ENCODE results near the gene IPO4. TPM values are rescaled to one million over a fixed set of nuclear protein-coding genes. Genes with fewer than 3 reads are reported as not detected.

Gene IPO4
- total and polyA plus RNA-seq, 2 of the 13 experiments (the other 11 are each of a cell fraction or from before 2014, with no cell fraction given), result 39.0 to 179 TPM

DNA sequence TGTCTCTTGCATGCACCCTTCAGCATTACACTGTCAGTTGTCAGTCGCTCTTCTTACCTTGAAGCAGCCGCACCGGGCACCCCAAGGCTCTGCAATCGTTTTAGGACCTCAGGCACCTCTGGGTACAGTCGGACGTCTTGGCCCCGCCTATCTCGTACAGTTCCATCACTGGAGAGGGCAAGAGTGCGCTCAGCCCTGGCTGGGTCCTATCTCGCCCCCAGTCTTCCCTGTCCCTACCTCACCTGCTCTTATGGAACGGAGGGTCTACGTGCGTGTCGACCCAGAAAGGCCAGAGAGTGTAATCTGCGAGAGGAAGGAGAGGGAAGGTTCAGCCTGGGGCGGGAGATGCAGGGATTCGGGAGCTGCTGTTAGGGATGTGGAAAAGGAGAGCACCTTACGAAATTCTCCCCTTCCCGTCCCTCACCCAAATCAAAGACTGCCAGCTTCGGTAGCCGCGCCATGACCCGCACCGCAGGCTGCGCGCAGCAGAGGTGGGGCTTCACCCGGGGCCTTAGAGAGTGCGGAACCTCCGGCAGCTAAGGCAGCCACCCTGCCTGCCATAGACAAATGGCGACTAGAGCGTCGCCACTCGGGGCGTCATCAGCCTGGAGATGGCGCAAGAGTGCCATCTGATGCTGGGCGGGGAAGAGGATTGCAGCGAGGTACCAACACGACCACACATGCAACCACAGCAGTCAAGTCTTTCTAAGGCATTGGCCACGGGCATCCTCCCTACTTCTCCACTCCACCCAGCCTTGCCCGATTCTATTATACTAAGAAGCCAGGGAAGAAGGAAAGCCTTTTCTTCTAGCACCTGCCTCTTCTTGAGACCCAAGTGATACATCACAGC is 27.1 kb upstream of the IPO4 start, which contains the start of gene MDP1 (continued):
- TF ChIP-seq ZNF607 (CRISPR knock-in tag; IDR thresholded peaks at IDR 0.05; ENCODE audit: borderline replicate concordance) (peak; percentile 96), RFX3 (CRISPR knock-in tag; IDR thresholded peaks at IDR 0.05) (peak; percentile 17; the same call in 1 of the 2 replicates), TFAP4 (IDR thresholded peaks at IDR 0.05; ENCODE audit: borderline replicate concordance, low read depth) (peak; percentile 93), YEATS4 (CRISPR knock-in tag; IDR thresholded peaks at IDR 0.05; ENCODE audit: borderline replicate concordance) (peak; percentile 100), ZNF124 (CRISPR knock-in tag; IDR thresholded peaks at IDR 0.05) (peak; percentile 97; the same call in 1 of the 2 replicates), MED1 (CRISPR knock-in tag; IDR thresholded peaks at IDR 0.05) (peak; percentile 95), ZMYM3 (CRISPR knock-in tag; IDR thresholded peaks at IDR 0.05) (peak; percentile 89), PLSCR1 (CRISPR knock-in tag; IDR thresholded peaks at IDR 0.05; ENCODE audit: borderline replicate concordance) (no peak), IKZF1 (IDR thresholded peaks at IDR 0.05) (no peak), MED8 (CRISPR knock-in tag; IDR thresholded peaks at IDR 0.05; ENCODE audit: insufficient replicate concordance) (peak; percentile 94), SYNCRIP (IDR thresholded peaks at IDR 0.05; ENCODE audit: insufficient read depth, low read depth, low read length) (no peak), MTA3 (CRISPR knock-in tag; IDR thresholded peaks at IDR 0.05) (0 out of 2 replicates have a peak, but pooled peaks have one; percentile 13), KMT2B (CRISPR knock-in tag; IDR thresholded peaks at IDR 0.05) (peak; percentile 98), TSC22D2 (CRISPR knock-in tag; IDR thresholded peaks at IDR 0.05; ENCODE audit: borderline replicate concordance) (peak; percentile 91), PBX2 (CRISPR knock-in tag; IDR thresholded peaks at IDR 0.05) (0 out of 2 replicates have a peak, but pooled peaks have one; percentile 7), TGIF2 (CRISPR knock-in tag; IDR thresholded peaks at IDR 0.05) (peak; percentile 69; the same call in 1 of the 2 replicates), TCF7L2 (IDR thresholded peaks at IDR 0.05; ENCODE audit: low read depth, low read length) (no peak)
- TF ChIP-seq, protein P1, sequence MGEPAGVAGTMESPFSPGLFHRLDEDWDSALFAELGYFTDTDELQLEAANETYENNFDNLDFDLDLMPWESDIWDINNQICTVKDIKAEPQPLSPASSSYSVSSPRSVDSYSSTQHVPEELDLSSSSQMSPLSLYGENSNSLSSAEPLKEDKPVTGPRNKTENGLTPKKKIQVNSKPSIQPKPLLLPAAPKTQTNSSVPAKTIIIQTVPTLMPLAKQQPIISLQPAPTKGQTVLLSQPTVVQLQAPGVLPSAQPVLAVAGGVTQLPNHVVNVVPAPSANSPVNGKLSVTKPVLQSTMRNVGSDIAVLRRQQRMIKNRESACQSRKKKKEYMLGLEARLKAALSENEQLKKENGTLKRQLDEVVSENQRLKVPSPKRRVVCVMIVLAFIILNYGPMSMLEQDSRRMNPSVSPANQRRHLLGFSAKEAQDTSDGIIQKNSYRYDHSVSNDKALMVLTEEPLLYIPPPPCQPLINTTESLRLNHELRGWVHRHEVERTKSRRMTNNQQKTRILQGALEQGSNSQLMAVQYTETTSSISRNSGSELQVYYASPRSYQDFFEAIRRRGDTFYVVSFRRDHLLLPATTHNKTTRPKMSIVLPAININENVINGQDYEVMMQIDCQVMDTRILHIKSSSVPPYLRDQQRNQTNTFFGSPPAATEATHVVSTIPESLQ (CRISPR knock-in tag; conservative IDR thresholded peaks at IDR 0.05), result peak; percentile 97; the same call in 1 of the 2 replicates
- TF ChIP-seq, protein P2, sequence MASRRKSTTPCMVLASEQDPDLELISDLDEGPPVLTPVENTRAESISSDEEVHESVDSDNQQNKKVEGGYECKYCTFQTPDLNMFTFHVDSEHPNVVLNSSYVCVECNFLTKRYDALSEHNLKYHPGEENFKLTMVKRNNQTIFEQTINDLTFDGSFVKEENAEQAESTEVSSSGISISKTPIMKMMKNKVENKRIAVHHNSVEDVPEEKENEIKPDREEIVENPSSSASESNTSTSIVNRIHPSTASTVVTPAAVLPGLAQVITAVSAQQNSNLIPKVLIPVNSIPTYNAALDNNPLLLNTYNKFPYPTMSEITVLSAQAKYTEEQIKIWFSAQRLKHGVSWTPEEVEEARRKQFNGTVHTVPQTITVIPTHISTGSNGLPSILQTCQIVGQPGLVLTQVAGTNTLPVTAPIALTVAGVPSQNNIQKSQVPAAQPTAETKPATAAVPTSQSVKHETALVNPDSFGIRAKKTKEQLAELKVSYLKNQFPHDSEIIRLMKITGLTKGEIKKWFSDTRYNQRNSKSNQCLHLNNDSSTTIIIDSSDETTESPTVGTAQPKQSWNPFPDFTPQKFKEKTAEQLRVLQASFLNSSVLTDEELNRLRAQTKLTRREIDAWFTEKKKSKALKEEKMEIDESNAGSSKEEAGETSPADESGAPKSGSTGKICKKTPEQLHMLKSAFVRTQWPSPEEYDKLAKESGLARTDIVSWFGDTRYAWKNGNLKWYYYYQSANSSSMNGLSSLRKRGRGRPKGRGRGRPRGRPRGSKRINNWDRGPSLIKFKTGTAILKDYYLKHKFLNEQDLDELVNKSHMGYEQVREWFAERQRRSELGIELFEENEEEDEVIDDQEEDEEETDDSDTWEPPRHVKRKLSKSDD (CRISPR knock-in tag; IDR thresholded peaks at IDR 0.05; ENCODE audit: low read depth), result peak; percentile 99
- TF ChIP-seq, protein P3, sequence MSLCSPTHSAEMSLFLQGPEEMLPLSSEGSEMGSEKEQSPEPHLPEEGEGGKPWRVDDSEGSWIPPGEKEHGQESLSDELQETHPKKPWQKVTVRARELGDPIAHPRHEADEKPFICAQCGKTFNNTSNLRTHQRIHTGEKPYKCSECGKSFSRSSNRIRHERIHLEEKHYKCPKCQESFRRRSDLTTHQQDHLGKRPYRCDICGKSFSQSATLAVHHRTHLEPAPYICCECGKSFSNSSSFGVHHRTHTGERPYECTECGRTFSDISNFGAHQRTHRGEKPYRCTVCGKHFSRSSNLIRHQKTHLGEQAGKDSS (CRISPR knock-in tag; IDR thresholded peaks at IDR 0.05; ENCODE audit: borderline replicate concordance, low read depth), result peak; percentile 99

Data from HepG2 (cell line).